ENCODE data around the gene FRS2.
A peak's percentile ranks its signal among the peaks of the same experiment; 100 is the strongest.

FRS2 gene

DNA sequence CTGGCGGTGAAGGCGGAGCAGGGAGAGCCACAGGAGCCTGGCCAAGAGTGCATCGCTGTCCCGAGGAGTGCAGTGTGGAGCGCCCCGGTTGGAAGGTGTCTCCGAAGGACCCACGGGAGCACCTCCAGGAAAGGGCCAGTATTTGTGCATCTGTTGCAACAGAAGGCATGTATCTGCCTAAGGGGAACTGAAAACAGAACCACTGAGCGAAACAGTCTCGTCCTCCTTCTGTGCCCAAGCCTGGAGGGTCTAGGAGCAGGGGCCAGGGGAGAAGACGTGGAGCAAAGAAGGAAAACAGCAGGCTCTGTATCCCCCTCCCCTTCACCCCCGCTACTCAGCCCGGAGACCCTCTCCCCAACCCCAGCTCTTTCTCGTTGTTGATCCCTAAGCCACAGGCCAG is 145.8 kb downstream of the FRS2 start:
- Histone ChIP-seq H3K4me2 (ENCODE audit: low read length) (peak overlapping the region; percentile 23; the same call in 1 of the 2 replicates), H3K4me3 (ENCODE audit: low read length) (no peak overlapping the region), H3K36me3 (replicated peaks; ENCODE audit: low read depth, low read length) (no peaks in the 10 kb centered on the region), H4K20me1 (ENCODE audit: insufficient read depth, low read length) (no peaks in the 10 kb centered on the region), H3K27me3 (ENCODE audit: low read depth, low read length) (no peaks in the 10 kb centered on the region), H3K4me1 (ENCODE audit: low read length) (peaks cover 9% of the 10 kb centered on the region), H3K9ac (ENCODE audit: low read length) (no peak overlapping the region), H3K9me3 (ENCODE audit: insufficient read depth, low read length) (no peaks in the 10 kb centered on the region), H3K79me2 (ENCODE audit: low read length) (no peaks in the 10 kb centered on the region), H3K27ac (ENCODE audit: low read length) (no peak overlapping the region), H2AFZ (ENCODE audit: low read depth, low read length) (0 out of 2 replicates have a peak overlapping the region, but pooled peaks have one; percentile 38)
- TF ChIP-seq, protein P1, sequence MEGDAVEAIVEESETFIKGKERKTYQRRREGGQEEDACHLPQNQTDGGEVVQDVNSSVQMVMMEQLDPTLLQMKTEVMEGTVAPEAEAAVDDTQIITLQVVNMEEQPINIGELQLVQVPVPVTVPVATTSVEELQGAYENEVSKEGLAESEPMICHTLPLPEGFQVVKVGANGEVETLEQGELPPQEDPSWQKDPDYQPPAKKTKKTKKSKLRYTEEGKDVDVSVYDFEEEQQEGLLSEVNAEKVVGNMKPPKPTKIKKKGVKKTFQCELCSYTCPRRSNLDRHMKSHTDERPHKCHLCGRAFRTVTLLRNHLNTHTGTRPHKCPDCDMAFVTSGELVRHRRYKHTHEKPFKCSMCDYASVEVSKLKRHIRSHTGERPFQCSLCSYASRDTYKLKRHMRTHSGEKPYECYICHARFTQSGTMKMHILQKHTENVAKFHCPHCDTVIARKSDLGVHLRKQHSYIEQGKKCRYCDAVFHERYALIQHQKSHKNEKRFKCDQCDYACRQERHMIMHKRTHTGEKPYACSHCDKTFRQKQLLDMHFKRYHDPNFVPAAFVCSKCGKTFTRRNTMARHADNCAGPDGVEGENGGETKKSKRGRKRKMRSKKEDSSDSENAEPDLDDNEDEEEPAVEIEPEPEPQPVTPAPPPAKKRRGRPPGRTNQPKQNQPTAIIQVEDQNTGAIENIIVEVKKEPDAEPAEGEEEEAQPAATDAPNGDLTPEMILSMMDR (IDR thresholded peaks at IDR 0.05; ENCODE audit: low read depth, low read length), result no peak
- no peak for TF ChIP-seq EZH2phosphoT487 (IDR thresholded peaks at IDR 0.05; ENCODE audit: low read depth)

DNA sequence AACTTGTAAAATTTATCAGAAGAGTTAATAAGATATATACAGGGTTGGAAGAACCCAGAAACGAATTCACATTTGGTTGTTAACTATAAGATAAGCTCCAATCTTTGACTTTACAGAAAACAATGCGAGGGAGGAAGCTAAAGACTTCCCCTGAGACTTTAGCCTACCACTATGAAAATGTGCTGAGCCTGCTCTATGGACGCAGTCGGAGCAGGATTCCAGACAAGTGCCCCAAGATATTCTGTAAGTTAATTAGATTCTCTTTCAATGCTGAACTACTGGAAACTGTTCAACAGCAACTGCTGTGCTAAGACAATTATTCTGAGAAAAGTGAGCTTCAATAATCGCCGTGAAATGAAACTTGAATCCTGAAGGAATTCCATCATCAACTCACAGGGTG is 148.9 kb downstream of the FRS2 start:
- no peak overlapping the region for H2AFZ ChIP-seq (ENCODE audit: low read depth, low read length)
- H4K20me1 ChIP-seq (ENCODE audit: insufficient read depth, low read length), result no peaks in the 10 kb centered on the region
- no peaks in the 10 kb centered on the region for H3K79me2 ChIP-seq (ENCODE audit: low read length)
- H3K9ac ChIP-seq (ENCODE audit: low read length), result no peak overlapping the region
- no peaks in the 10 kb centered on the region for H3K9me3 ChIP-seq (ENCODE audit: insufficient read depth, low read length)
- TF ChIP-seq EZH2phosphoT487 (IDR thresholded peaks at IDR 0.05; ENCODE audit: low read depth), result no peak
- TF ChIP-seq, protein P1 (IDR thresholded peaks at IDR 0.05; ENCODE audit: low read depth, low read length), result no peak
- H3K27ac ChIP-seq (ENCODE audit: low read length), result no peak overlapping the region
- H3K27me3 ChIP-seq (ENCODE audit: low read depth, low read length), result no peaks in the 10 kb centered on the region
- no peaks in the 10 kb centered on the region for H3K36me3 ChIP-seq (replicated peaks; ENCODE audit: low read depth, low read length)
- H3K4me1 ChIP-seq (ENCODE audit: low read length), result peaks cover 9% of the 10 kb centered on the region
- no peak overlapping the region for H3K4me2 ChIP-seq (ENCODE audit: low read length)
- H3K4me3 ChIP-seq (ENCODE audit: low read length), result no peak overlapping the region

DNA sequence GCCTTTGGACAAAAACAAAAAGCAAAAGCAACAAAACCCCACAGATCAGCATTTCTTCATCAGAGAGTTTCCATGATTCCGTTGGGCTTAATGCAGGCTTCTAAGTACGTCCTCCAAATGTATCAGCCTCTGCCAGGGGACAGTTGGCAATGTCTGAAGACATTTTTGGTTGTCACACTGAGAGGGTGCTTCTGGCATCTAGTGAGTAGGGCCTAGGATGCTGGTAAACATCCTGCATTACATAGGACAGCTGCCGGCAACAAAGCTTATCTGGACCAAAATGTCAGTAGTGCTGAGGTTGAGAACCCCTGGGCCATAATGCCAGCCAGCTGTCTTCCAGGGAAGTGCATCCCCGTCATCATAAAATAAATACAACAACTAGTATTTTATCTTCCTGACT is 149.9 kb downstream of the FRS2 start:
- TF ChIP-seq, protein P1 (IDR thresholded peaks at IDR 0.05; ENCODE audit: low read depth, low read length), result no peak
- TF ChIP-seq EZH2phosphoT487 (IDR thresholded peaks at IDR 0.05; ENCODE audit: low read depth), result no peak
- Histone ChIP-seq H3K27me3 (ENCODE audit: low read depth, low read length) (no peaks in the 10 kb centered on the region), H3K27ac (ENCODE audit: low read length) (no peak overlapping the region), H3K9ac (ENCODE audit: low read length) (no peak overlapping the region), H4K20me1 (ENCODE audit: insufficient read depth, low read length) (no peaks in the 10 kb centered on the region), H3K9me3 (ENCODE audit: insufficient read depth, low read length) (no peaks in the 10 kb centered on the region), H3K4me2 (ENCODE audit: low read length) (no peak overlapping the region), H3K4me3 (ENCODE audit: low read length) (no peak overlapping the region), H3K36me3 (replicated peaks; ENCODE audit: low read depth, low read length) (no peaks in the 10 kb centered on the region), H2AFZ (ENCODE audit: low read depth, low read length) (no peak overlapping the region), H3K79me2 (ENCODE audit: low read length) (no peaks in the 10 kb centered on the region), H3K4me1 (ENCODE audit: low read length) (peaks cover 9% of the 10 kb centered on the region)

DNA sequence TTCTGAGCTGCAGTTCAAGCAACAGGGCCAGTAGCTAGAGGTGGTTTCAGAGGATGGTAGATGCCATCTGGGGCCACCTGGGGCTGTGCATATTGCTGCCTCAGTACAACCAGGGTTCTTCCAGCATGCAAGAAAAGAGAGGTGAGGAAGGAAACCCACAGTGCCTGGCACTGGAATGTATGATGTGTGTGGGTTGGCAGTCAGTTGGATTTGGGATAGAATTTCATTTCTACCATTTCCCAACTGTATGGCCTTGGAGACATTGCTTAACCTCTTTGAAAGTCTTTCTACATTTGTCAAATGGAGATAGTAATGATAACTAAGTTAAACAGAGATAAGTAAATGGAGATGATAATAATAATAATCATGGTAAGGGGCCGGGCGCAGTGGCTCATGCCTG is 150.7 kb downstream of the FRS2 start:
- Histone ChIP-seq H3K27me3 (ENCODE audit: low read depth, low read length) (no peaks in the 10 kb centered on the region), H3K9ac (ENCODE audit: low read length) (no peak overlapping the region), H3K36me3 (replicated peaks; ENCODE audit: low read depth, low read length) (no peaks in the 10 kb centered on the region), H3K4me3 (ENCODE audit: low read length) (no peak overlapping the region), H3K4me1 (ENCODE audit: low read length) (peaks cover 3% of the 10 kb centered on the region), H3K79me2 (ENCODE audit: low read length) (no peaks in the 10 kb centered on the region), H4K20me1 (ENCODE audit: insufficient read depth, low read length) (no peaks in the 10 kb centered on the region), H2AFZ (ENCODE audit: low read depth, low read length) (no peak overlapping the region), H3K27ac (ENCODE audit: low read length) (no peak overlapping the region), H3K4me2 (ENCODE audit: low read length) (no peak overlapping the region), H3K9me3 (ENCODE audit: insufficient read depth, low read length) (no peaks in the 10 kb centered on the region)
- TF ChIP-seq EZH2phosphoT487 (IDR thresholded peaks at IDR 0.05; ENCODE audit: low read depth), result no peak
- TF ChIP-seq, protein P1 (IDR thresholded peaks at IDR 0.05; ENCODE audit: low read depth, low read length), result no peak
